ENCODE results near the gene KDSR. TPM values are rescaled to one million over a fixed set of nuclear protein-coding genes. Genes with fewer than 3 reads are reported as not detected.
A peak's percentile ranks its signal among the peaks of the same experiment; 100 is the strongest.

KDSR gene
- total and polyA plus RNA-seq, 9 of the 15 experiments (the other 6 are each of a cell fraction or from before 2014, with no cell fraction given), result 4.0 to 24.7 (median 12.4) TPM

DNA sequence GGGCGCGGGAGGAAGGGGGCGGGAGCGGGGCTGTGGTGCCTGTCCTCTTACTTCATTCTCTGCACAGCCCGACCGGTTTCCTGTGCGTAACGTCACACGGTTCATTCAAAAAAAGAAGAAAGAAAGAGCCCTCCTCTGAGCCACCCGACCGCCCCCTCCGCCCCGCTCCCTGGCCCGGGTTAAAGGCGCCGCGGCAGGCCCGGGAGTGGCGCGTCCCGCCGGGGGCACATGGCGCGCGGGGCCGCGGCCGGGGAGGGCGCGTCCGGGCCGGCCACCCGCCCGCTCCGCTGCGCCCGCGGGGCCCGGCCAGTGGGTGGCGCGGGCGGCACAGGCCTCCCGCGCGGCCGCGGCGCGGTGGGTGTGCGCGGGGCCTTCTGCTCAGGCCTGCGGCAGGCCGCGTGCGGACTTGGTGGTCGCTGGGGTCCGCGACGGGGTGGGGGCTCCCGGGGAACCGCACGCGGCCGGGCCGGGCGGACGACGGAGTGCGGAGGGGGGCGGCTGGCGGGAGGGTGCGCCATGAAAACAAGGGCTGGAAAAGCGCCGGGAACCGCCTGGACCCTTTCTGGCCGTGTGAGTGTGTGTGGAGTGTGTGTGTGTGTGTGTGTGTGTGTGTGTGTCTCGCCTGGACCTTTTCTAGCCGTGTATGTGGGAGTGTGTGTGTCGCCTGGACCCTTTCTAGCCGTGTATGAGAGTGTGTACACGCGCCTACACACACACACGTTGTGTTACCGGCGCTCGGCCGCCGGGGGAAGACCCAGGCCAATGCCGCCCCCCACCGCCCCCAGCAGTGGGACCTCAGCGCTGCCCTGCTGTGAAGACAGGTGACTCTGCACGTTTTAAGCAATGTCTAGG, 46.7 kb downstream of the KDSR start (continued):
- TF ChIP-seq ZBTB40 (IDR thresholded peaks at IDR 0.05) (no peak), ZBTB40 (CRISPR knock-in tag; IDR thresholded peaks at IDR 0.05) (no peak), SRSF9 (IDR thresholded peaks at IDR 0.05; ENCODE audit: borderline replicate concordance, low read depth, low read length) (no peak), TCFL5 (CRISPR knock-in tag; conservative IDR thresholded peaks at IDR 0.05) (no peak), CXXC5 (CRISPR knock-in tag; IDR thresholded peaks at IDR 0.05) (peak; percentile 17; the same call in 1 of the 2 replicates), NFRKB (IDR thresholded peaks at IDR 0.05; ENCODE audit: low read depth) (no peak)
- TF ChIP-seq, protein P1, sequence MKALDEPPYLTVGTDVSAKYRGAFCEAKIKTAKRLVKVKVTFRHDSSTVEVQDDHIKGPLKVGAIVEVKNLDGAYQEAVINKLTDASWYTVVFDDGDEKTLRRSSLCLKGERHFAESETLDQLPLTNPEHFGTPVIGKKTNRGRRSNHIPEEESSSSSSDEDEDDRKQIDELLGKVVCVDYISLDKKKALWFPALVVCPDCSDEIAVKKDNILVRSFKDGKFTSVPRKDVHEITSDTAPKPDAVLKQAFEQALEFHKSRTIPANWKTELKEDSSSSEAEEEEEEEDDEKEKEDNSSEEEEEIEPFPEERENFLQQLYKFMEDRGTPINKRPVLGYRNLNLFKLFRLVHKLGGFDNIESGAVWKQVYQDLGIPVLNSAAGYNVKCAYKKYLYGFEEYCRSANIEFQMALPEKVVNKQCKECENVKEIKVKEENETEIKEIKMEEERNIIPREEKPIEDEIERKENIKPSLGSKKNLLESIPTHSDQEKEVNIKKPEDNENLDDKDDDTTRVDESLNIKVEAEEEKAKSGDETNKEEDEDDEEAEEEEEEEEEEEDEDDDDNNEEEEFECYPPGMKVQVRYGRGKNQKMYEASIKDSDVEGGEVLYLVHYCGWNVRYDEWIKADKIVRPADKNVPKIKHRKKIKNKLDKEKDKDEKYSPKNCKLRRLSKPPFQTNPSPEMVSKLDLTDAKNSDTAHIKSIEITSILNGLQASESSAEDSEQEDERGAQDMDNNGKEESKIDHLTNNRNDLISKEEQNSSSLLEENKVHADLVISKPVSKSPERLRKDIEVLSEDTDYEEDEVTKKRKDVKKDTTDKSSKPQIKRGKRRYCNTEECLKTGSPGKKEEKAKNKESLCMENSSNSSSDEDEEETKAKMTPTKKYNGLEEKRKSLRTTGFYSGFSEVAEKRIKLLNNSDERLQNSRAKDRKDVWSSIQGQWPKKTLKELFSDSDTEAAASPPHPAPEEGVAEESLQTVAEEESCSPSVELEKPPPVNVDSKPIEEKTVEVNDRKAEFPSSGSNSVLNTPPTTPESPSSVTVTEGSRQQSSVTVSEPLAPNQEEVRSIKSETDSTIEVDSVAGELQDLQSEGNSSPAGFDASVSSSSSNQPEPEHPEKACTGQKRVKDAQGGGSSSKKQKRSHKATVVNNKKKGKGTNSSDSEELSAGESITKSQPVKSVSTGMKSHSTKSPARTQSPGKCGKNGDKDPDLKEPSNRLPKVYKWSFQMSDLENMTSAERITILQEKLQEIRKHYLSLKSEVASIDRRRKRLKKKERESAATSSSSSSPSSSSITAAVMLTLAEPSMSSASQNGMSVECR (CRISPR knock-in tag; IDR thresholded peaks at IDR 0.05), result no peak
- TF ChIP-seq, protein P2, sequence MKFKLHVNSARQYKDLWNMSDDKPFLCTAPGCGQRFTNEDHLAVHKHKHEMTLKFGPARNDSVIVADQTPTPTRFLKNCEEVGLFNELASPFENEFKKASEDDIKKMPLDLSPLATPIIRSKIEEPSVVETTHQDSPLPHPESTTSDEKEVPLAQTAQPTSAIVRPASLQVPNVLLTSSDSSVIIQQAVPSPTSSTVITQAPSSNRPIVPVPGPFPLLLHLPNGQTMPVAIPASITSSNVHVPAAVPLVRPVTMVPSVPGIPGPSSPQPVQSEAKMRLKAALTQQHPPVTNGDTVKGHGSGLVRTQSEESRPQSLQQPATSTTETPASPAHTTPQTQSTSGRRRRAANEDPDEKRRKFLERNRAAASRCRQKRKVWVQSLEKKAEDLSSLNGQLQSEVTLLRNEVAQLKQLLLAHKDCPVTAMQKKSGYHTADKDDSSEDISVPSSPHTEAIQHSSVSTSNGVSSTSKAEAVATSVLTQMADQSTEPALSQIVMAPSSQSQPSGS (CRISPR knock-in tag; IDR thresholded peaks at IDR 0.05), result no peak
